GM21381 (cell line): ENCODE results near the gene HMX2.
"Not testable (repeated sequence)": the region's sequence is repeated elsewhere in the genome, so short reads cannot be mapped to it uniquely, and the experiment has no call there.

Source experiments
- ATAC-seq: cut with Tn5 transposase; IDR thresholded peaks from one replicate; pipeline ENCODE4 v1.9.1; 2021; ENCODE audit warnings: mild to moderate bottlenecking, moderate library complexity; ENCODE audit not compliant: unreplicated experiment

Gene HMX2

DNA sequence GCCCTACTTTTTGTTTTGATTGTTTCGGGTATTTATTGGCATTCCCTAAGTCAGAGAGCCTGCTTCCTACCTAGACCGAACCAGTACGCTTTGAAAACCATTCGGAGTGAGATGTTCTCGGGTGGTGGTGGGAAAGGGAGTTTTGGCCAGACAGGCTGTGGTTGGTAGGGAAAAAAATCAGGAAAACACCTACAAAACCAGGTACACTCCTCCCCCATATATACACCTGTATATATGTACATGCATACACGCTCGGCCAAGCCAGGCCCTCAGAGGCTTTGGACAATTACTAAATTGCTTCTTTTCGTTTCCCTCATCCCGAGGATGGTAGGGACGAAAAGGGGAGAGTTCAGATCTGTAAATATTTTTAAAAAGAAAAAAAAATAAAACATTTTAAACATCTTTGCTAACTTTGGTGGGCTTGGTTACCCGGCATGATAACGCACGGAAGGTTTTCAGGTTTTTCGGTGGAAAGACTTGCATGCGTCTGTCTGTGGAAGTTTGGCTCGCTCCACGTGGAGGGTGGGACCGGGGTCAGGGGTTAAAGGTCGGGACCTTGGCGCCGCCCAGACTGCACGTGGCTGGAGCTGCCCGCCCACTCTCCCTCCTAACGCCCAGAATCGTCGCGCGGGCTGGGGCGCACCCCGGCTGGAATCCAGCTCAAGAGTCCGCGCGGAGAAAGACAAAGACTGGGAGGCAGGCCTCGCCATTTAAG is 2.5 kb downstream of the HMX2 start:
- no peak for ATAC-seq

DNA sequence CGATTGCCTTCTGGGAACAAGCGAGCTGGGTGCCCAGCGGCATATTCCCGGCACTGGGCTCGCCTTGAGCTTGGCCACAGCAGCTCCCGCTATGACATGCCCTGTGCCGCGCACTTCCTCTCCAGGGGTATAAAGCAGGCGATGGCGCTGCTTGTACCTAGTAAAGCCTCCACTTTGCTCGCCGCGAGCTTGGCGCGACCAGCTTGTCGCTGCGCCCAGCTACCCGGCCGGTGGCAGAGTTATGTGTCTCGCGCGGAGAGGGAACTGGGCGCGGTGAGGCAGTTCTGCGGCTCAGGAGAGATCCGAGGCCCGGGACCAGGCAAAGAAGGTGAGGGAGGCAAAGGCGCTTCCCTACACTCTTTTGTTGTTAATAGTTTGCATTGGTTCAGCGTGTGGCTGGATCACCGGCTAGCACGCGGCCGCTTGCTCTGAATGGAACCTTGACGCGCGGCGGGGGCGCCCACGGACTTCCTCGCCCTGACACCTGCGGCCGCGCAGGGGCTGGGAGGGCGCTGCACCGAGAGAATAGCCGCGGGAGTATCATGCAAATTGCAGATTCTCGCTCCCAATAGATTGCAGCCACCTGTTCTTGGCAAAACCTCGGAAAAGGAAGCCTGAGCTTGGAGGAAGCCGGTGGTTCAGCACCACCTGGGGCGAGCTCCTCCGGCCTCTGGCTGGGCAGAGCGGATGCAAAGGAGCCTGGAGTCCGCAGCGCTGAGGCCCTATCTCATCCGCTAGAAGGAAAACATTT is 3.2 kb downstream of the HMX2 start:
- ATAC-seq, result no peak

DNA sequence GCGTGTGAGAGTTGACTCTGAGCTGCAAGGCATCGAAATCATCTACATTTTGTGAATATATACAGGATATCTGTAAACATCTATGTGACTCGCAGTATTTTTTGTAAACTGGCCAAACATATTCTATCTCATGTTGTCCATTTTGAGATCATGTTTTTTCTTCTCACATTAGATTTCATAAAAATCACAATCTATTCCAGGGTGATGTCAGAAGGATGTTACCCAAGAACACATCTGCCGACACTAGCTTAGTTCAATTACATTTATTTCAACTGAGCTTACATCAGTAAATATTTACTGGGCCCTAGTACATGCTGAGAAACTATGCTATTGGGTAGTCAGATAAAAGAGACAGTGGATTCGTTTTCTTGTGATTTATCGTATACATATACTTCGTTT is 3.8 kb downstream of the HMX2 start:
- ATAC-seq, result no peak

DNA sequence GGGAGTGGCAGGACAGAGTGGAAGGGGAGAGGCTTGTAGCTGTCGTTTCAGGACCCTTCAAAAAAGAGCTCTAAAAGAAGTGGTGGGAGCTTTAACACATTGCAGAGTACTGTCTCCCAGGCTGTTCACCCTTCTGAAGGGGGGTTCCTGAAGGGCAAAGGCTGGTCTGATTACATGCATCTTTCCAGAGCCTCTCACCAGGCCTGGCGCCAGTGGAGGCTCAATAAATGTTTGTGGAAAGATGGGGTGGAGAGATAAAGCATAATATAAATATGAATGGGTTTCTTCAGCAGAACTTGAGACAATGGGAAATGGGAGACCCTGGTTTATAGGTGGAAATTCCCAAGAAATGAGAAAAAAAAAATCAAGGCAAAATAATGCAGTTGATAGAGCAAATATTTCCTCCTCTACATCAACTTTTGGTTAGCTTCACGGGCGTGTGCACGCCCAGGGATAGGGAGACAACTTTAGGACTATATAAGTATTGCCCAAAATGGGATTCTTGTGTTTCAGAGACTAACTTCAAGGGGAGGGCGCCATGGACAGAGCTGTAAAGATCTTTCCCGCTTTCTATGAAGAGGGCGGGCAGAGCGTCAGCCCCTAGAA is 5.7 kb downstream of the HMX2 start:
- ATAC-seq, result no peak

DNA sequence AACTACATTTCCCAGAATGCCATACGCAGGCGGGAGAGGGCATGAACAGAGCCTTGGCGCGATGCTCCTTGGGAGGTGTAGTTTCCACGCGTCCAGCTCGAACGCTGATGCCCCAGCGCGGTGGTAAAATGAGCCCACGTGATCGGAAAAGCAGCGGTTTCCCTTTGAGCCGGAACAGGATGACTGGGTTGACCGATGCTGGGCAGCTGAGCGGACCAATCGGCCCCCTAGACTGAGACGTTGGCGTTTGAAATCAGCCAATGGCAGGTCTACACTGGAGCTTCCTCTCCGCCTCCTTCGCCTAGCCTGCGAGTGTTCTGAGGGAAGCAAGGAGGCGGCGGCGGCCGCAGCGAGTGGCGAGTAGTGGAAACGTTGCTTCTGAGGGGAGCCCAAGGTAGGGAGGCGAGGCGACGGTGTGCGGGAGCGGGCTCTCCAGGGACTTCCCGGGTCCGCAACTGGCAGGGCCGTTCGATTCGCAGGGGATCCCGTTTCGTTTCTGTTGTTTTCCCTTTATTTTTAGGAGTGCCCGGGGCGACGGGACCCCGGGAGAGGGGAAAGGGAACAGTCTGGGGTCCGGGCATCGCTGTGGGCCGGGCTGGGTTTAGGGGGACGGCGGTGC is 6.3 kb downstream of the HMX2 start, which contains the start of gene BUB3:
TSS of gene BUB3 (plus strand) at position 311 of the 619 bp plus-strand sequence. CDS start 516 bp downstream, outside the sequence.
- ATAC-seq, result peak; percentile 89

DNA sequence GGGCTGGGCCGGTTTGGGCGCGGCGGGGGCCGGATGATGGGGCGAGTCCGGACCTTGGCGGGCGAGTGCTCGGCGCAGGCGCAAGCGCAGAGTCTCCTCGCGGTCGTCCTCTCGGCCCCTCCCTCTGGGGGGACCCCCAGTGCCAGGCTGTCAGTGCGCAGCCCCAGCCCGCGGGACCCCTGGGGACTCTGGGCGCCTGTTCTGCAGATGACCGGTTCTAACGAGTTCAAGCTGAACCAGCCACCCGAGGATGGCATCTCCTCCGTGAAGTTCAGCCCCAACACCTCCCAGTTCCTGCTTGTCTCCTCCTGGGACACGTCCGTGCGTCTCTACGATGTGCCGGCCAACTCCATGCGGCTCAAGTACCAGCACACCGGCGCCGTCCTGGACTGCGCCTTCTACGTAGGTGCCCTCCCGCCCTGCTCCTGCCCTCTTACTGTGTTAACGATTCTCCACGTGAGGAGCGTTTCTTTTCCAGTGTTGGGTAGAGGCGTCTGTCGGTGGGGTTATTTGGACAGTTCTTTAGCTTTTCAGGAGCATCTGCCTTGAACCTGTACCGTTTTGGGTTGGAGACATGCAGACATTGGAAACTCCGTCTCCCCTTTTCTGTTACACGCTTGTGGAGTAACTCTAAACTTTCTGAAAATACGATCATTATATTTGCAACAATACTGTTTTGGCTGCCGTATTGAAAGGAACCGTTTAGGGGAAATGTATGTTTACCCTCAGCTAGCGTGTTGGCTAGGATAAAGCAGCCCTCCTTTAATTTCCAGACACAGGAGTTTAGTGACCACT is 7.0 kb downstream of the HMX2 start:
- peak; percentile 53 for ATAC-seq

DNA sequence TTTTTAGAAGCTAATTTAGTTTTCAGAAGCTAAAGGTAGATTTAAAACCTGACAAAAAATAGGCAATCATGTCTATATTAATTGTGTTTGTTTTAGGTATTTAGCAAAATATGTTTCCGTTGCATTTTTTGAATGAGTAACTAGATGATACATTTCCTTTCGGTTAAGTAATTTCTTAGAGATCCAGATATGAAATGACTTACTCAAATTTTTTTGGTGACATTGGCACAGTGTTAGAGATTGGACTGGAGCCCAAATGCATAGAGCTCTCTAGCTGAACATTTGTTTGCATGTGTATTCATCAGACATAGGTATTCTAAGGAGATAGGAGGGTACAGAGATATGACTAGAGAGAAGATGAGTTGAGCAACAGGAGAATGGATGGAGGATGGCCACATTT is 8.1 kb downstream of the HMX2 start:
- ATAC-seq, result no peak

DNA sequence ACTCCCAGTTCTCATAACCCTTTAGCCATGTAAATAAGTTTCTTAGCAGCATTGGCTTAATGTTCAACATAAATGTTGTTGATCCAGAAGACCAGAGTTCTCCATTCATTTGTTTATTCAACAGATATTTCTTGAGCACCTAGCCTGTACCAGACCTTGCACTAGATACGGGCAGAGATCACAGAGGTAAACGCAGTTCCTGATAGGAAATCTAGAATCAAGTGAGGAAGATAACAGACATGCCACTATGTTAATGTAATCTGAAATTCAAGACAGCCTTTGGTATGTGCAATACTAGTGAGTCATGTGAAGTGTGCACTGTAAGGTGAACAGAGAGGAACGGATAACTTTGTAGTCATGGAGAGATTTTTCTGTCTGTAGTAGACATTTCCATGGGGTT is 9.3 kb downstream of the HMX2 start:
- ATAC-seq, result no peak

DNA sequence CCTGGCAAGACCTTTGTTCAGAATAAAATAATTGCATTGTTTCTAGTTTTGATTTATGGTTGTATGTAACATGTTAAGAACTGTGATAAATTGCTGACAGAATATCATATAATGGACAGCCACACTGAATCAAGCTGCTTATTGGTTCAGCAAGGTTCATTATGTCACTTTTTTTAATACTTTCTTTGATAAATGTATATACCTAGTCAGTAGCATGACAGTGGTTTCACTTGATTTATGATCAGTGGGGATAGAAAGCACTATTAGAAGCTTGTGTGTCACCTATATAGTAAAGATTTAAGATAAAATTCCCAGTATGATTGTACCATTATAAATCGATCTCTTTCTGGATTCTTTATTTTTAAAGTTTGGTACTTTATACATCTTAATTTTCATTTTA is 10.7 kb downstream of the HMX2 start:
- ATAC-seq, result no peak

DNA sequence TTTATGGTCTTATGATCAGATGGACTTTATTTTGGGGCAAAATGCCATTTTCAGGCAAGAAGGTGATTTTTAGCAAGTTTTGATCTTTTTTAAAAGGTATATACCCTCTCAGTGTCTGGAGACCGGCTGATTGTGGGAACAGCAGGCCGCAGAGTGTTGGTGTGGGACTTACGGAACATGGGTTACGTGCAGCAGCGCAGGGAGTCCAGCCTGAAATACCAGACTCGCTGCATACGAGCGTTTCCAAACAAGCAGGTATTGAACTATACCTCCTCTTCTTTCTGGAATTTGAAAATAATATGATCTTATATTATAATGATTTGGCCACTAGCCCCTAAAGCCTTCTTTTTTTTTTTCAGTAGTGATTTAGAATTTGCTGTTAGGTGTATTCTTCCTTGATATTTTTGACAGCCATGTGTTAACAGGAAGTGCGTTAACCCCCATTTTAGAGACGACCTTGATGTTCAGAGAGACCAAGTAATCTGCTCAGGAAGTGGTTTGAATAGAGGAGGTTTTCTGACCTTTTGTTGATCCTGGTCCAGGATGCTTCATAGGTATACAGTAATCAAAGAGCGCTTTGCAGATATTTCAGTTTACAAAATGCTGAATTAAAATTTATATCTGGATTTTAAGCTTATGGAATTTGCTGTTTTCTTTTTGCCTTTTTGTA is 12.5 kb downstream of the HMX2 start:
- ATAC-seq, result no peak

DNA sequence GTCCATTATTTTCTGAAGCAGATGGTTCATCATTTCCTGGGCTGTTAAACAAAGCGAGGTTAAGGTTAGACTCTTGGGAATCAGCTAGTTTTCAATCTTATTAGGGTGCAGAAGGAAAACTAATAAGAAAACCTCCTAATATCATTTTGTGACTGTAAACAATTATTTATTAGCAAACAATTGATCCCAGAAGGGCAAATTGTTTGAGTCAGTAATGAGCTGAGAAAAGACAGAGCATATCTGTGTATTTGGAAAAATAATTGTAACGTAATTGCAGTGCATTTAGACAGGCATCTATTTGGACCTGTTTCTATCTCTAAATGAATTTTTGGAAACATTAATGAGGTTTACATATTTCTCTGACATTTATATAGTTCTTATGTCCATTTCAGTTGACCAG is 16.4 kb downstream of the HMX2 start:
- no peak for ATAC-seq

DNA sequence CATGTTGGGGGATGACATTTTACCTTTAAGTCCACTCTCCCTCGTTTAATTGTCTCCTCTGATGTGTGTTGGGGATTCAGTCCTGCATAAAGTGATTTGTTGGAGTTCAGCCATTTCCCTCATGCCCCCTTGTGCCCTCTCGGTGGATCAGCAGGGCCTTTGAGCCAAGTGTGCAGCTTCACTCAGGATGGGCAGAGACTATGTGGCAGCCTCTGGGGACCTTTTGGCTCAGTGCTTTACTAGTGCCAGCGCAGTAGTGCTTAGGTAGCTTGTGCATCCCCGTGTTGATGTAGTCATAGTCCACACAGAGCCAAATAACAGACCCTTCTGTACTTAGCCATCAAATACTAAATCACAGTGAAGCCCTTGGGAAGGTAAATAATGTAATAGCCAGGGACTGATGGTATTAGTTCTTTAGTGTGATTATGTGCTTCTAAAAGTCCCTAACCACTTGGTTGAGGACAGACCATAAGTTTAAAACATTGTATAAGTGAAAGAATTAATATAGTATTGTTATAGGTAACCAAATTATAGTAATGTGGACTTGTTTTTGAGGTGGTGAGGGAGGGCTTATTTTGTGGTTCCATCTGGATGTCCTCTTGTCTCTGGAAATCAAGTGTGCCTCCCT is 17.6 kb downstream of the HMX2 start:
- ATAC-seq, result no peak

DNA sequence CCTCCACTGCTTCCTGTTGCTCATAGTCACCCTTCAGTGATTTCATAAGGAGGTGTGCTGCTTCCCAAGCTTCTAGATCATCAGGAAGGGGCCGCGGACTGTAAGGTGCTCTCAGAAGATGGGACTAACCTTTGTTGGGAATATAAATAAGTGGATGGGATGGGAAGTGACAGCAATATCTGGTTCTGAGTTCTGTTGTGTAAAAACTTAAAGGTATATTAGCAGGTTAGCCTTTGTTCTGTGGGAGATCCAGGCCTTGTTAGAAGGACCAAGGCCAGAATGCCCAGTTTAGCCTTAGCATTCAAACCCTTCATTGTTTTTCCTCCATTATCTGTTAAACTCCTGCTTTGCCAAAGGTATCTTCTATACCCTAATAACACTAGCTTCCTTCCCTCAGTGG is 18.7 kb downstream of the HMX2 start:
- no peak for ATAC-seq

DNA sequence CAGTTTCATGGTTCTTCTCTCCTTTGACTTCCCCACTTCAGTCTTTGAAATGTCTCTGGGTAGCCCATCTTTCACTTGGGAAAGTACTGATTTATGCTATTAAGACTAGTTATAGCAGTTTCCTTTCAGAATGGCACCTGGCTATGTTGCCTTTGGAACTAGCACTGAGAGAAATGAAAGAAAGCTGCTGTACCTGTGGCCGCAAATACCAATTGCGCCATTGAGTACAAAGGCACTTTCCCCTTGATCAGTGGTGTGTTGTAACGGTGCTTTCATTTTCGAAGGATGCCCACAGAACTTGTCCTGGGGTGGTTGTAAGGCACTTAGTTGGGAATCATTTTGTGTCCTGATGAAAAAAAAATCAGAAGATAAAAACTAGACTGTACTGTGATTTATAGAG is 23.0 kb downstream of the HMX2 start:
- no peak for ATAC-seq

DNA sequence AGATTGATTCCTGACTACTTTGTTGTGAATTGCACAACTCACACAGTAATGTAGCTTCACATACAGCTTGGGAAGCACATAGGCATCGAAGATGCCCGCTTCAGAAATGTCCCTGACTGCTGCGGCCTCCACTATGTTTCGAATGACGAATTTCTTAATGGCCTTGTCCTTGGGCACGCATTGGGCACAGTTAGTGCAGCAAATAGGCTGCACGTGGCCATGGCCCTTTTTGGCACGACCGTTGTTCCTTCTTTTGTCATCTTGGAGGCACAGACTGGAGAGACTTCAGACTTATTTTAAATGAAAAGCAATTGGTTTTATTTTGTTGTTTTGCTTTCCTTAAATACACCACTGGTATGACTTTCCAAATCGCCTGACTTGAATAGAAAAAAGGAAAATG is 23.7 kb downstream of the HMX2 start:
- not testable (repeated sequence) for ATAC-seq

DNA sequence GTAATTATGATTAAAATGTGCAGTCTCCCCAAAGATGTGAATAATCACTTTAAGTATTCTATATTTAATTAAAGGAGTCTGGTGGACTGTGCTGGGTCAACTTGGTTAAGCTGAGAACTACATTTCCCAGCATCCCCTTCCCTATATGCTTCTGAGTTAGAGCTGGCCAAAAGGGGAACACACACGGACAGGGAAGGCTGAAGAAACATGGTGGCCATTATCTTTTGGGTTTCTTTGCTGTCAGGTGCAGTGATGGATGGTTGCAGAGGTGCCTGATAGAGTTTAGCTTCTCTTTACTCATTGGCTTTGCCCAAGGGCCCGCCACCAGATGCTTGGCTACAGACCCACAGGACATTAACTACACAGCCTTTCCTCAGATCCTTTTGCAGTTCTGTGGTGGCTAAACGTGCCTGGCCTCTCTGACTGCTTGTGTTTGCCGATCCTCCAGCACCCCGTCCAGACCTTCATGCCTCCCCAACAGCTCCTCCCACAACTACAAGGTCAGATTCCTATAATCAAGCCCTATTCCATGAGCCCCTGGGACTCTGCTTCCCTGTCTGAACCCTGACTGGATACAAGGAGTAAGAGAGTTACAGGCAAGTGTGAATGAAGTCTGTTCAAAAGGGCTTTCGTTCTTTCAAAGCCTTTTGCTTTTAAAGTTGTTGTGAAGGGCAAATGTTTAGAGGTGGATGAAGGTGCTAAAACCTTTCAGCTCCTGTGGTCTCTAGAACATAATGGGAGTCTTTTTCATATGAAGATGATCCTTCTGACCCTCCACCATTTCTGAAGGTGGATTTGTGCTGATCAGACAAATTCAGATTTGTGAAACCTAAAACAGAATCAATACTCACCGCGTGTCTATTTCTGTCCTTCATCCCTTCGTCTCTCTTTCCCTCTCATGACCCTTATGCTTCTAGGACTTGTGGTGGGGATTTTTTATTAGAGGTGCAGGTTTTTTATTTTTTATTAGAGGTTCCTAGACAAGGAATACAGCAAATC is 27.8 kb downstream of the HMX2 start:
- ATAC-seq, result no peak

DNA sequence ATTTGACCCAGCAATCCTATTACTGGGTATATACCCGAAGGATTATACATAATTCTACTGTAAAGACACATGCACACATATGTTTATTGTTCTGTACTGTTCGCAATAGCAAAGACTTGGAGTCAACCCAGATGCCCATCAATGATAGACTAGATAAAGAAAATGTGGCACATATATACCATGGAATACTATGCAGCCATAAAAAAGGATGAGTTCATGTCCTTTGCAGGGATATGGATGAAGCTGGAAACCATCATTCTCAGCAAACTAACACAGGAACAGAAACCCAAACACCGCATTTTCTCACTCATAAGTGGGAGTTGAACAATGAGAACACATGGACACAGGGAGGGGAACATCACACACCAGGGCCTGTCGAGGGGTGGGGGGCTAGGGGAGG is 30.5 kb downstream of the HMX2 start:
- not testable (repeated sequence) for ATAC-seq
